Measurements from ENCODE around the gene NCSTN. TPM values are rescaled to one million over a fixed set of nuclear protein-coding genes. Genes with fewer than 3 reads are reported as not detected.

The NCSTN gene
- total RNA-seq, 1 experiment from 2014 or later: 58.0 TPM

DNA sequence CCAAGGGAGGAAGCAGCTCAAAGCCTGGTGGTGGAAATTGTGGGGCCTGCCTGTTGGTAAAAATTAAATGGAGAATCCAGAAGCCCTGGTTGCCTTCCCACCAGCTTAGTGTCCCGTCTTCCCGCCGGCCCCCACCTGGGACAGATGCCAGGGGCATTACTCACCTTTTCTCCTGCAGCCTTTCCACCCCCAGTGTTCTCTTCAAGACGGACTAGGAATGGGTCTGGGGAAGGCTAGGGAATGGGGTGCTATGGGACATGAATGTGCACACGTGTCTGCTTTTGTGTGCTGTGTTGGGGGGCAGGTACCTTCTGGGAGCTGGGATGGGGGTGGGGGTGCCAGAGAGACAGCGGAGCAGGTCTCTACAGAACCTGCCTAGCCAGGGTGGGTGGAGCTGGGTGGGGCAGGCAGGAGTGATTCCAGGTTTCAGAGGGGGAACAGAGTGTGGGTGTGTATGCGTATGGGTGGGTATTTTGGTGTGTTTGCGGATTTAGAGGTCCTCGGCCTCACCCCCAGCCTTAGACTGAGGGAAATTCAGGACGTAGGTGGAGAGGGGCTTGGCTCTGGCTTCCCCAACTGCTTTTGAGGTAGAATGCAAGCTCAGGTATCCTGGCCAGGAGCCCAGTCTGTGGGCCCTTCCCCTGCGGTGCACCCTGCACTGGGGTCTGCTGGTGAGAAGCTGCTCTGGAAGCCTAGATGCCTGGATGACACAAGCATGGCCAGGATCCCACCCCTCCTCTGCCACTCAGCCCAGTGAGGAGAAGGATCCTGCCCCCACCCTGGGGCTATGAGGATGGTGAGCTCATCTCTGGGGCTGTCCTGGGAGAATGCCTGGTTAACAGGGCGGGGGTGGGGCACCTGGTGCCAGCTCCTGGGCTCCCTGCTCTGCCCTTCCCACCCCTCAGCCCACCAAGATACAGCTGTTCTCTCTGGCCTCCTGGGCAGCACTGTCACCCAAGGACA lies 64.9 kb downstream of the NCSTN start:
- Histone ChIP-seq H3K4me1 (ENCODE audit: insufficient read depth, low read length, poor library complexity, severe bottlenecking) (peaks cover 4% of the 10 kb centered on the region), H3K27ac (ENCODE audit: low read depth, low read length, poor library complexity, severe bottlenecking) (no peak overlapping the region), H3K36me3 (ENCODE audit: insufficient read depth, low read length, poor library complexity, severe bottlenecking) (no peaks in the 10 kb centered on the region), H3K4me3 (ENCODE audit: low read depth, low read length, poor library complexity, severe bottlenecking) (no peak overlapping the region), H3K9me3 (ENCODE audit: low read depth, low read length, poor library complexity, severe bottlenecking) (no peaks in the 10 kb centered on the region), H3K27me3 (replicated peaks; ENCODE audit: insufficient read depth, low read depth, low read length, poor library complexity) (no peaks in the 10 kb centered on the region)
- no peak for TF ChIP-seq EZH2 (IDR thresholded peaks at IDR 0.05; ENCODE audit: borderline replicate concordance, low read depth, low read length, poor library complexity, severe bottlenecking)
- TF ChIP-seq CTCF (conservative IDR thresholded peaks at IDR 0.05; ENCODE audit: low read depth, low read length): no peak
- intact Hi-C loops (cut with micrococcal nuclease; ENCODE audit: unreplicated experiment): no loop called here
- no peak for DNase-seq (ENCODE audit: low spot score)
- CTCF ChIA-PET: no interaction called here
- POLR2A ChIA-PET (ENCODE audit: low non-redundant PET): no interaction called here
- no TSS peak for BruUV-seq (replicated peaks)

Other genes starting within 250 kb of the NCSTN start
- 14.0 and 18.1 TPM in 2 replicates for gene IGSF8, start 244.8 kb upstream of the NCSTN start, total RNA-seq (2021)
- not detected in 2 replicates for gene ATP1A2, start 227.6 kb upstream of the NCSTN start, total RNA-seq (2021)
- gene ATP1A4, start 191.8 kb upstream of the NCSTN start, total RNA-seq (2021): not detected in 2 replicates
- not detected in 2 replicates for gene CASQ1, start 152.8 kb upstream of the NCSTN start, total RNA-seq (2021)
- 69.6 and 87.7 TPM in 2 replicates for gene PEA15, start 138.0 kb upstream of the NCSTN start, total RNA-seq (2021)
- gene DCAF8, start 80.8 kb upstream of the NCSTN start, total RNA-seq (2021): 108 and 115 TPM in 2 replicates
- 67.0 and 69.1 TPM in 2 replicates for gene PEX19, start 58.2 kb upstream of the NCSTN start, total RNA-seq (2021)
- 134 and 166 TPM in 2 replicates for gene COPA, start 133 bp upstream of the NCSTN start, total RNA-seq (2021)
- gene NHLH1, start 23.7 kb downstream of the NCSTN start, total RNA-seq (2021): 0.43 and 0.55 TPM in 2 replicates
- 20.9 and 22.7 TPM in 2 replicates for gene VANGL2, start 57.2 kb downstream of the NCSTN start, total RNA-seq (2021)
- gene SLAMF6, start 179.9 kb downstream of the NCSTN start, total RNA-seq (2021): not detected in 2 replicates
- not detected in 2 replicates for gene CD84, start 236.1 kb downstream of the NCSTN start, total RNA-seq (2021)